ENCODE data around the gene SOCS6.

DNA sequence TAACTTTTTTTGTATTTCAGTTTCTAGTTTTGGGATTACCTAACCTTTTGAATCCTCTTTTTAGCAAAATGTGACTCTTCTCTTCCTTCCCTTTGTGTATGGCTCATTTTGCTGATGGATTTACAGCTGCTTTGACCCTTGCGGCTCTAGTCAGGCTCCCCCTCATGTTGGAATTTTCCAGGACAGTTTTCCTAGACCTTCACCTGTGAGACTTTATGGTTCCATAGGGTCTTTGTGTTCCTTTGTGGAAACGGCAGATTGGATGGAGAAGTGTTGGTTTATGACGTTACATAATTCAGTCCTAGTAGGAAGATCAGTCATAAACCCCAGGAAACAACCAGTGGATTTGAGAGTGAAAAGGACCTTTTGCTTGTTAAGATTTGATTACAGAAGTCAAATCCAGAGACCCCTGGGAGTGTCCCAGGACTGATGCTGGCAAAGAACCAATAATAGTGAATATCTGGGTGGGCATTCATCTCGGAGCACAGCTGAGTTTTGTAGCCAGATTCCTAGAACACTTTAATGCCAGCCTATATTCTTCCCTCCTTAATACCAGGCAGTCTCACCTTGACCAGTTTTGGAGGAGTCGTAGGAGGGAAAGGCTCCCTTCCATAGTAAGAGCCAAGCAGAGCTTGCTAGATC is 42.7 kb downstream of the SOCS6 start:
- no peak for TF ChIP-seq CTCF (IDR thresholded peaks at IDR 0.05; ENCODE audit: borderline replicate concordance, extremely low read depth, low read length, poor library complexity, severe bottlenecking)
- TF ChIP-seq EZH2 (IDR thresholded peaks at IDR 0.05; ENCODE audit: borderline replicate concordance, low read depth, low read length, severe bottlenecking), result no peak

All from DND-41 (cell line).